NCI-H1092 (cell line): ENCODE data around the gene MID1IP1.
A peak's percentile ranks its signal among the peaks of the same experiment; 100 is the strongest.

Experiments used
- DNase-seq: peaks from one replicate; lab custom pipeline; 2025; lab: John Stamatoyannopoulos, UW

The MID1IP1 gene, protein sequence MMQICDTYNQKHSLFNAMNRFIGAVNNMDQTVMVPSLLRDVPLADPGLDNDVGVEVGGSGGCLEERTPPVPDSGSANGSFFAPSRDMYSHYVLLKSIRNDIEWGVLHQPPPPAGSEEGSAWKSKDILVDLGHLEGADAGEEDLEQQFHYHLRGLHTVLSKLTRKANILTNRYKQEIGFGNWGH

DNA sequence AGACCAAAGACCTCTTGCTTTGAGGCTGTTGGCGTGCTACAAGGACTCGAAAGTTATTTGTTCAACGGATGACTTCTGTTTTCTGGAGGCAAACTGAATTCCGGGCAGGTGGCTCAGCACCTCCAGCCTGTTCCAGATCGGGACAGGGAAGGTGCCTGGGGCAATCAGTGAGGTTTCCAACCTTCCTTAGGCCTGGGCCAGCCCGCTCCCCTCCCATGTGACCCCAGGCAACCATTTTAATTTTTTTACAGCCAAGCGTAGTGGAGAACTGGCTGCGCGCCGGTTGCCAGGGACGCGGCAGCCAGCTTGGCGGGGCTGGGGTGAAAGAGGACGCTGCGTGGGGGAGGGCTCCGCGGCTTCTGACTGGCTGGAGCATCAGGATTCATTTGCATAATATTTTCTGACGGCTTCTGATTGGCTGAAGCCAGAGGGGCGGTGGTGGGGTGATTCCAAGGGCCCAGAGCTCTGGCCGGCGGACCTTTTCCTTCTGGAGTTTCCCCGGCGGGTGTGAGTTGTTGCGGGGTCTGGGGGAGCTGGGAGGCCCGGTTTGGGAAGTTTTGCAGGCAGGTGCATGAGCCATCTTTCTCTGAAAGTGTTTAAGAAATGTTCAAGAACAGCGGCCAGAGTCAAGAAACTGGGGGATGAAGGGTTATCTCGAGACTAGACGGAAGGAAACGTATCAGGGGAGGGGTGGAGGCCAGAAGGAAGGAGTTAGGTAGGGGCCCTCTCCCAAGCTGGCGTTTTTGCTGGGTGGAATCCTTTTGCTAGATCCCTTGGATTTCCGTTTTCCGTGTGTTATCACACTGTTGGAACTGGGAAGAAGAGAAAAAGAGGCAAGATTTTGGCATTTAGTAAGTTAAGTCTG is at the start of gene MID1IP1:
TSS of gene MID1IP1 (plus strand) at position 479 of the 865 bp plus-strand sequence. CDS start 3,488 bp downstream, outside the sequence.
- DNase-seq: peak; percentile 94

DNA sequence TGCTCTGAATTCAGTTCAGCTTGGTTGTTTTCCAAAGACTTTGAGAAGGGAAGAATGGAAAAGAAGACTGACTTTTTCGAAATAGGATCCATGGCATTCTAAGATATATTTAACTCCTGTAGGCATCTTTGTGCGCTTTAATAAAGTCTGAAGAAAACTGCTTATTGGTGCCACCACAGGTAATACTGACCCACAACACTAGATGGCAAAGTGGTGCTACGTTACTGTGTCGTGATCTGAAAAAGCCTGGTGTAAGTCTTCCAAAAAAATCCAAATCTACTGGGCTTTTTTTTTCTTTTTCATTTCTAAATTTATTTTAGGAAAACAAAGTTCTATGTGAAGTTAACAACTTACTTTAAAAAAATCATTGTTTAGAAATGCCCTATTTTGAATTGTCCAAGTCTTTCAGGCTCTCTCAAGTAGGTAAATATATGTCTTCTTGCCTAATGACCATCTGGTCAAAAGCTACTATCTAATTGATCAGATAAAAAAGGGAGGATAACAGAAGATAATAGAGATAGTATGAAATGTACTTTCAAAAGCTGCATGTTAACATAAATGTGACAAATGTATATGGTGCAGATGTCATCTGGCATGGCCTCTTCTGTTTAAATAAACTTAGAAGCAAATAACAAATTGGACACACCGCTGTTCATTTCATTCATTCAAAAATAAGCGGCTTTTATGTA is 47.0 kb upstream of the MID1IP1 start:
- DNase-seq: peak; percentile 23

- no peak for DNase-seq
These were observed 46.2 kb upstream of the MID1IP1 start for GRCh38 chrX:38754818-38755718.

GRCh38 chrX:38760883-38761282 is 40.4 kb upstream of the MID1IP1 start:
- DNase-seq: no peak

GRCh38 chrX:38768079-38768478 is 33.2 kb upstream of the MID1IP1 start:
- no peak for DNase-seq

DNA sequence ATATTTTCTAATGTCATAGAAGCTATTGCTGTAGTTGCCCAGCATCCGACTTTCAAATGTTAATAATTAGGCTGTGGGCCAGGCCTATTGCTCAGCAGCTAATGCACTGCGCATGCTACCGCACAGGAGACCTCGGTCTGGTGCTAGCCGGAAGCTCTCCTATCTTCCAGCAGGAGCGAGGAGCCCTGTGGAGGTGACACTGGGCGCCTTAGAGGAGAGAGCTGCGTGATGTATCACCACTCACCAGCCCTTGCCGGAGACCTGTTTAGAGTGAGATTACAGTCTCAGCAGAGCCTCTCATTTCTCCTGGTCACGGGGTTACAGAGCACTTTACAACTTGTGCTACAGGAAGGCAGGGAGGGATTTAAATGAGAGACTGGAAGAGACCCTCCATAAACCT is 31.1 kb upstream of the MID1IP1 start:
- no peak for DNase-seq

GRCh38 chrX:38774249-38774648 is 27.0 kb upstream of the MID1IP1 start:
- no peak for DNase-seq

- DNase-seq: no peak
These were observed 4.3 kb upstream of the MID1IP1 start for GRCh38 chrX:38796946-38797345.

GRCh38 chrX:38798956-38799355 is 2.3 kb upstream of the MID1IP1 start:
- DNase-seq: no peak

DNA sequence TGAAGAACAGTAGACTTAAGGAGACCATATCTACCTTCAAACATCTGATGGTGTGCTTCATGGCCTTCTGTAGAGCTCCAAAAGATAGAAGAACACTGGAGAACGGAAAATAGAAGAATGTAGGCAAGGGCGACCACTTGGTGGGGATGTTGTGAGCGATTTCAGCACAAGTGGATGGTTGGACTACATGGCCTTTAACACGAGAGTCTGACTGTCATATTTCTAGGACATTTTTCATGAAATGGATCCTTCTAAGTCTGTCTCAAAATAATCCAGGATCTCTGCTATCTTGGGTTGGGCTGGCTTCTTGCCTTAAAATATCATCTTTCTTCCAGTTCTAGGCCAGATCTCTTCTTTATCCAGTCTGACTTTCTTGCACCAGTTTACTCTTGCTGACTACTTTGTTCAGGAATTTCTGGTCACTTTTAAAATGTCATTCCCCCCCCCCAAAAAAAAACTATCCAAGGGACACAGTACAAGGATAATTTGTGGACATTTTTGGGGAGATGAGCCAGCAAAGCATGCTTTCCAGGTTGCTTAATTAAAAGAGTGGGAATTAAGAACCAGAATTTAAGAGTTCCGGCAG is 1.2 kb upstream of the MID1IP1 start:
- no peak for DNase-seq

- DNase-seq: no peak
These were observed 2.0 kb downstream of the MID1IP1 start for GRCh38 chrX:38803243-38803587.

GRCh38 chrX:38803588-38804431 is 2.6 kb downstream of the MID1IP1 start:
- peak; percentile 59 for DNase-seq

GRCh38 chrX:38804432-38804681 is 3.1 kb downstream of the MID1IP1 start:
- no peak for DNase-seq

GRCh38 chrX:38804682-38805431 is 3.6 kb downstream of the MID1IP1 start:
- DNase-seq: no peak

DNA sequence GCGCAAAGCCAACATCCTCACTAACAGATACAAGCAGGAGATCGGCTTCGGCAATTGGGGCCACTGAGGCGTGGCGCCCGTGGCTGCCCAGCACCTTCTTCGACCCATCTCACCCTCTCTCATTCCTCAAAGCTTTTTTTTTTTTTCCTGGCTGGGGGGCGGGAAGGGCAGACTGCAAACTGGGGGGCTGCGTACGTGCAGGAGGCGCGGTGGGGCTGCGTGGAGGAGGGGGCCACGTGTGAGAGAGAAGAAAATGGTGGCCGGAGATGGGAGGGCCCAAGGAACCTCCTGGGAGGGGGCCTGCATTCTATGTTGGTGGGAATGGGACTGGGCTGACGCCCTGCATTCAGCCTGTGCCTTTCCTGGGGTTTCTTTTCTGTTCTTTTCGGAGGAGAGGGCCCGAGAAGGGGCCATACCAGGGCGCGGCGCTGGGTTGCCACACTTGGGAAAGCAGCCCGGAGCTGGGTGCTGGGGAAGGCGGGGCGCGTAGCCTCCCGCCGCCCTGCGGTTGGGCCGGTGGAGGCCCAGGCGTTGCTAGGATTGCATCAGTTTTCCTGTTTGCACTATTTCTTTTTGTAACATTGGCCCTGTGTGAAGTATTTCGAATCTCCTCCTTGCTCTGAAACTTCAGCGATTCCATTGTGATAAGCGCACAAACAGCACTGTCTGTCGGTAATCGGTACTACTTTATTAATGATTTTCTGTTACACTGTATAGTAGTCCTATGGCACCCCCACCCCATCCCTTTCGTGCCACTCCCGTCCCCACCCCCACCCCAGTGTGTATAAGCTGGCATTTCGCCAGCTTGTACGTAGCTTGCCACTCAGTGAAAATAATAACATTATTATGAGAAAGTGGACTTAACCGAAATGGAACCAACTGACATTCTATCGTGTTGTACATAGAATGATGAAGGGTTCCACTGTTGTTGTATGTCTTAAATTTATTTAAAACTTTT is 4.5 kb downstream of the MID1IP1 start:
- peak; percentile 36 for DNase-seq

DNA sequence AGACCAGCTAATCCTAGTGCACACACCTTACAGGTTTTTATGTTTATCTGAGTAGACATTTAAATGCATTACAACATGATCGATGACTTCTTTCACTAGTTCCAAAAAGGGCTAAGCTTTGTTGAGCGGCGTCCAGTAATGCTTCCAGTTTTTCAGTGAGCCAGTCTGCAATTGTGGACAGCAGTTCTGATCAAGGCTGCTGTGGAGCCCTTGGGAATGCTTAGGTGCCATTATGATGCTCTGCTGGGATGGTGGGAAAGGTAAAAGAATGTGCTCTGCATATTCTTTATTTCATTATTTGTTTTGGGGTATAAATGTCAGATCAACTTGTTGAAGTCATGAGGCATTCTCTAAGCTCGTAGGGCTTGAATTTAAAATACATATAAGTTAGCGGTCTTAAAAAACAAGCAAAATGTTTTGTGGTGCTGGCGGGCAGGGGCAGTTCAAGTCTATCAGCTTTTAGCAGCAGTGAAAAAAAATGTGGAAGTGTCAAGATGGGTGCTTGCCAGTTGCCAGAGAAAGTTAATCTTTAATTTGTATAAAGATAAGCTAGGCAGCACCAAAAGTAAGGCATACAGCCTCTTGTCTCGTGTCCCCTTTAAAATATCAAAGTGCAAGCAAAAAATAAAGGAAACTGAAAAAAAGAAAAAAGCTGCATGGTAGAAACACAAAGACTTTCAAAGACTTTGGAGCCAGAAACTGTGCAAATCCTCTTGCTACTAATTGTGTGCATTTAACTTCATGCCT is 5.8 kb downstream of the MID1IP1 start:
- DNase-seq: no peak

DNA sequence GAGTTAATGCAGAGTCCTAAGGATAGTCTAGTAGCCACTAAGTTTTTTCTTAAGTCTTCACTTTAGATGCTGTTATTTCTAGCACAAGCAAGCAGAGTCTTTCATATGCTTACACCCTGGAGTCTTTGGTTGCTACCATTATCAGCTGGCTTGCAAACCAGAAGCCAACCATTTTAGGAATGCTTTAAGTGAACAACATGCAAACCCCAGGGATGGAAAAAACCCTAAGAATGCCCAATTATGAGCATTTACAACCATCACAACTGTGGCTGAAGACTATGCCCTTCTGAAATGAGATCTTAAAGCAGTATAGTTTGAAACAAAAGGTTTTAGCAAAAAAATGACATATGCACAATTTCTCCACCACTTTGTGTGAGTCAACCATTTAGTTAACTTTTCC is 6.6 kb downstream of the MID1IP1 start:
- DNase-seq: no peak

- DNase-seq: no peak
These were observed 10.4 kb downstream of the MID1IP1 start for GRCh38 chrX:38811515-38812243.
